Measurements from ENCODE around the gene ICA1.

Gene ICA1

GRCh38 chr7:8226501-8226900 is 35.5 kb downstream of the ICA1 start:
- H3K4me2 ChIP-seq (ENCODE audit: low read depth, low read length), result no peak overlapping the region
- H3K9me3 ChIP-seq (replicated peaks; ENCODE audit: insufficient read depth, low read length), result no peaks in the 10 kb centered on the region
- H4K20me1 ChIP-seq (ENCODE audit: insufficient read depth, low read length), result no peaks in the 10 kb centered on the region
- no peak for DNase-seq
- no peaks in the 10 kb centered on the region for H3K9me2 ChIP-seq (replicated peaks; ENCODE audit: insufficient read depth, low read length)
- H3K79me2 ChIP-seq (ENCODE audit: low read length), result no peaks in the 10 kb centered on the region
- no peak for TF ChIP-seq EZH2phosphoT487 (IDR thresholded peaks at IDR 0.05; ENCODE audit: low read length)
- no peak for TF ChIP-seq CTCF (IDR thresholded peaks at IDR 0.05; ENCODE audit: low read length)
- TF ChIP-seq EZH2 (optimal IDR thresholded peaks at IDR 0.05; ENCODE audit: low read depth, low read length), result no peak
- no peaks in the 10 kb centered on the region for H3K4me1 ChIP-seq (ENCODE audit: low read length)
- H3K27ac ChIP-seq (ENCODE audit: low read length), result no peak overlapping the region
- H3K27me3 ChIP-seq (replicated peaks; ENCODE audit: insufficient read depth, low read length), result no peaks in the 10 kb centered on the region
- no peak overlapping the region for H2AFZ ChIP-seq (ENCODE audit: low read length)
- no peaks in the 10 kb centered on the region for H3F3A ChIP-seq (ENCODE audit: insufficient read depth, low read length)
- no peak overlapping the region for H3K4me3 ChIP-seq (ENCODE audit: low read length)
- H3K36me3 ChIP-seq (replicated peaks; ENCODE audit: insufficient read depth, low read length), result no peaks in the 10 kb centered on the region
- H3K9ac ChIP-seq (ENCODE audit: low read length), result no peak overlapping the region

- no peaks in the 10 kb centered on the region for H3K36me3 ChIP-seq (replicated peaks; ENCODE audit: insufficient read depth, low read length)
- H3K4me3 ChIP-seq (ENCODE audit: low read length), result no peak overlapping the region
- no peaks in the 10 kb centered on the region for H3F3A ChIP-seq (ENCODE audit: insufficient read depth, low read length)
- no peaks in the 10 kb centered on the region for H4K20me1 ChIP-seq (ENCODE audit: insufficient read depth, low read length)
- no peak overlapping the region for H3K9ac ChIP-seq (ENCODE audit: low read length)
- no peak overlapping the region for H3K27ac ChIP-seq (ENCODE audit: low read length)
- no peaks in the 10 kb centered on the region; the same call in 1 of the 2 replicates for H3K4me1 ChIP-seq (ENCODE audit: low read length)
- no peaks in the 10 kb centered on the region for H3K27me3 ChIP-seq (replicated peaks; ENCODE audit: insufficient read depth, low read length)
- no peaks in the 10 kb centered on the region for H3K9me2 ChIP-seq (replicated peaks; ENCODE audit: insufficient read depth, low read length)
- no peaks in the 10 kb centered on the region for H3K79me2 ChIP-seq (ENCODE audit: low read length)
- H3K9me3 ChIP-seq (replicated peaks; ENCODE audit: insufficient read depth, low read length), result no peaks in the 10 kb centered on the region
- no peak overlapping the region for H3K4me2 ChIP-seq (ENCODE audit: low read depth, low read length)
- no peak overlapping the region for H2AFZ ChIP-seq (ENCODE audit: low read length)
- no peak for DNase-seq
- TF ChIP-seq EZH2 (optimal IDR thresholded peaks at IDR 0.05; ENCODE audit: low read depth, low read length), result no peak
- no peak for TF ChIP-seq EZH2phosphoT487 (IDR thresholded peaks at IDR 0.05; ENCODE audit: low read length)
- no peak for TF ChIP-seq CTCF (IDR thresholded peaks at IDR 0.05; ENCODE audit: low read length)
Measured at GRCh38 chr7:8221567-8221966, 40.4 kb downstream of the ICA1 start.

GRCh38 chr7:8221101-8221495 is 40.9 kb downstream of the ICA1 start:
- H3K4me1 ChIP-seq (ENCODE audit: low read length), result no peaks in the 10 kb centered on the region; the same call in 1 of the 2 replicates
- H3F3A ChIP-seq (ENCODE audit: insufficient read depth, low read length), result no peaks in the 10 kb centered on the region
- H3K9ac ChIP-seq (ENCODE audit: low read length), result no peak overlapping the region
- H3K4me2 ChIP-seq (ENCODE audit: low read depth, low read length), result no peak overlapping the region
- DNase-seq, result no peak
- no peaks in the 10 kb centered on the region for H3K79me2 ChIP-seq (ENCODE audit: low read length)
- H3K27ac ChIP-seq (ENCODE audit: low read length), result no peak overlapping the region
- no peaks in the 10 kb centered on the region for H3K36me3 ChIP-seq (replicated peaks; ENCODE audit: insufficient read depth, low read length)
- H4K20me1 ChIP-seq (ENCODE audit: insufficient read depth, low read length), result no peaks in the 10 kb centered on the region
- TF ChIP-seq EZH2 (optimal IDR thresholded peaks at IDR 0.05; ENCODE audit: low read depth, low read length), result no peak
- TF ChIP-seq CTCF (IDR thresholded peaks at IDR 0.05; ENCODE audit: low read length), result no peak
- no peak for TF ChIP-seq EZH2phosphoT487 (IDR thresholded peaks at IDR 0.05; ENCODE audit: low read length)
- H3K4me3 ChIP-seq (ENCODE audit: low read length), result no peak overlapping the region
- H3K9me2 ChIP-seq (replicated peaks; ENCODE audit: insufficient read depth, low read length), result no peaks in the 10 kb centered on the region
- H2AFZ ChIP-seq (ENCODE audit: low read length), result no peak overlapping the region
- H3K9me3 ChIP-seq (replicated peaks; ENCODE audit: insufficient read depth, low read length), result no peaks in the 10 kb centered on the region
- H3K27me3 ChIP-seq (replicated peaks; ENCODE audit: insufficient read depth, low read length), result no peaks in the 10 kb centered on the region
